HCT116 (cell line): ENCODE results near the gene ASPG. TPM values are rescaled to one million over a fixed set of nuclear protein-coding genes. Genes with fewer than 3 reads are reported as not detected.

Experiments used
- ATAC-seq: fragments of 200-7000 bp; cut with Tn5 transposase; 2 replicates; pipeline ENCODE4 v1.9.1; 2020; ENCODE audit warnings: mild to moderate bottlenecking, moderate library complexity
- BruUV-seq: library from RNA; stranded (reverse); fragments of 400-500 nt; replicated peaks from 2 replicates; lab custom pipeline; 2021; lab: Mats Ljungman, UMichigan
- CTCF ChIA-PET: fragments of 300-600 bp; sonication (Branson Sonifier 250); formaldehyde crosslinking; loops from one replicate; lab custom pipeline; 2021; ENCODE audit warnings: antibody characterized with exemption; lab: Charles Lee
- POLR2A ChIA-PET: fragments of 300-600, 350-600 bp; sonication (Branson Sonifier 250); formaldehyde crosslinking; loops from one replicate; lab custom pipeline; 2021; ENCODE audit warnings: antibody characterized with exemption; lab: Charles Lee
- RAD21 ChIA-PET, 2 experiments: fragments of 300-600 bp; sonication (Branson Sonifier 250); formaldehyde crosslinking; loops; one replicate each; lab custom pipeline; 2023; ENCODE audit warnings: low total read pairs in 2 of 2; ENCODE audit not compliant: uncharacterized antibody in 2 of 2, unreplicated experiment in 2 of 2, low non-redundant PET in 1 of 2; lab: Charles Lee
- DNase-seq: peaks from one replicate; pipeline ENCODE4 v3.0.0-alpha.2; 2010; ENCODE audit warnings: low read depth, low spot score
- H2AFZ ChIP-seq: fragments of 200-600 bp; shearing (Covaris generic), sonication (generic); 2 replicates; pipeline ENCODE4 v1.6.1; 2017; ENCODE audit warnings: low read depth, mixed run types, mixed read lengths, antibody characterized with exemption, low read length; ENCODE audit not compliant: poor library complexity, severe bottlenecking
- H3K27ac ChIP-seq: 2 replicates; pipeline ENCODE4 v1.5.1; 2012; ENCODE audit warnings: low read depth, low read length
- H3K27me3 ChIP-seq: fragments of 200-600 bp; sonication (generic); 2 replicates; pipeline ENCODE4 v1.6.1; 2016; ENCODE audit warnings: mixed run types, low read length, mixed read lengths; ENCODE audit not compliant: insufficient read depth
- H3K36me3 ChIP-seq, 2 experiments: fragments of 200-500 bp in 1 of 2; fragments of 200-600 bp in 1 of 2; sonication (Bioruptor generic) in 1 of 2; sonication (generic) in 1 of 2; 2 replicates each; pipeline versions ENCODE4 v1.5.1 to v1.6.1; 2014 to 2016; ENCODE audit warnings: low read length in 2 of 2, inconsistent platforms in 1 of 2, mixed read lengths in 1 of 2, mixed run types in 1 of 2; ENCODE audit not compliant: insufficient read depth in 2 of 2, control insufficient read depth in 1 of 2
- H3K4me1 ChIP-seq, 2 experiments: fragments of 200-600 bp in 1 of 2; sonication (generic) in 1 of 2; 2 replicates each; pipeline versions ENCODE4 v1.5.1 to v1.6.1; 2012 to 2017; ENCODE audit warnings: low read length in 2 of 2, inconsistent platforms in 1 of 2, mild to moderate bottlenecking in 1 of 2, mixed read lengths in 1 of 2, mixed run types in 1 of 2, moderate library complexity in 1 of 2; ENCODE audit not compliant: insufficient read depth in 2 of 2, control insufficient read depth in 1 of 2
- H3K4me2 ChIP-seq: fragments of 200-600 bp; sonication (generic); 2 replicates; pipeline ENCODE4 v1.6.1; 2017; ENCODE audit warnings: mixed run types, low read length, mixed read lengths
- H3K4me3 ChIP-seq, 2 experiments: fragments of 200-600 bp in 1 of 2; sonication (generic) in 1 of 2; replicated peaks in 1 of 2; 2 replicates each; pipeline ENCODE4 v1.5.1; 2011 to 2016; ENCODE audit warnings: low read length in 2 of 2, control low read depth in 1 of 2, low read depth in 1 of 2, mild to moderate bottlenecking in 1 of 2, mixed read lengths in 1 of 2, mixed run types in 1 of 2
- H3K79me2 ChIP-seq: fragments of 200-600 bp; sonication (generic); 2 replicates; pipeline ENCODE4 v1.6.1; 2017; ENCODE audit warnings: mild to moderate bottlenecking, mixed run types, low read length, moderate library complexity, mixed read lengths; ENCODE audit not compliant: insufficient read depth
- H3K9ac ChIP-seq: fragments of 200-600 bp; sonication (generic); 2 replicates; pipeline ENCODE4 v1.6.1; 2016; ENCODE audit warnings: low read length, mixed read lengths
- H3K9me2 ChIP-seq: fragments of 200-600 bp; sonication (generic), shearing (Covaris generic); 2 replicates; pipeline ENCODE4 v1.6.1; 2017; ENCODE audit warnings: mixed run types, mild to moderate bottlenecking, moderate library complexity; ENCODE audit not compliant: insufficient read depth
- H3K9me3 ChIP-seq, 2 experiments: fragments of 200-500 bp in 1 of 2; fragments of 200-600 bp in 1 of 2; sonication (Bioruptor generic) in 1 of 2; sonication (generic) in 1 of 2; 2 replicates each; pipeline ENCODE4 v1.6.1; 2014 to 2017; ENCODE audit warnings: low read length in 2 of 2, mixed read lengths in 2 of 2, inconsistent platforms in 1 of 2, low read depth in 1 of 2, mild to moderate bottlenecking in 1 of 2, mixed run types in 1 of 2, moderate library complexity in 1 of 2; ENCODE audit not compliant: control insufficient read depth in 1 of 2, insufficient read depth in 1 of 2
- H4K20me1 ChIP-seq: fragments of 200-600 bp; sonication (generic), shearing (Covaris generic); 2 replicates; pipeline ENCODE4 v1.6.1; 2017; ENCODE audit warnings: mixed run types, mild to moderate bottlenecking, moderate library complexity; ENCODE audit not compliant: insufficient read depth
- CBX3 ChIP-seq: IDR thresholded peaks from 2 replicates; pipeline ENCODE4 v1.6.1; 2012; ENCODE audit warnings: low read depth
- CTCF ChIP-seq, 3 experiments: fragments of 200-600 bp in 1 of 3; sonication (generic) in 1 of 3; IDR thresholded peaks in 2 of 3; conservative IDR thresholded peaks in 1 of 3; 2 replicates each; pipeline ENCODE4 v1.5.1; 2012 to 2017; ENCODE audit warnings: low read depth in 2 of 3, low read length in 2 of 3, antibody characterized with exemption in 1 of 3, borderline replicate concordance in 1 of 3, control low read depth in 1 of 3, mild to moderate bottlenecking in 1 of 3, mixed read lengths in 1 of 3, mixed run types in 1 of 3, moderate library complexity in 1 of 3; ENCODE audit not compliant: insufficient read depth in 1 of 3
- ELF1 ChIP-seq: IDR thresholded peaks from 2 replicates; pipeline ENCODE4 v1.6.1; 2012; ENCODE audit warnings: low read depth, borderline replicate concordance
- EZH2 ChIP-seq: fragments of 200-600 bp; sonication (generic); IDR thresholded peaks from 2 replicates; pipeline ENCODE4 v1.6.1; 2017; ENCODE audit warnings: antibody characterized with exemption, mixed run types
- EZH2phosphoT487 ChIP-seq: fragments of 200-600 bp; IDR thresholded peaks from 2 replicates; pipeline ENCODE4 v1.6.1; 2018; ENCODE audit warnings: antibody characterized with exemption, borderline replicate concordance
- FOSL1 ChIP-seq: IDR thresholded peaks from 2 replicates; pipeline ENCODE4 v1.6.1; 2012; ENCODE audit warnings: low read depth
- JUND ChIP-seq: IDR thresholded peaks from 2 replicates; pipeline ENCODE4 v1.6.1; 2012
- RAD21 ChIP-seq: IDR thresholded peaks from 2 replicates; pipeline ENCODE4 v1.6.1; 2012; ENCODE audit warnings: low read depth, mild to moderate bottlenecking
- SIN3A ChIP-seq: IDR thresholded peaks from 2 replicates; pipeline ENCODE4 v1.6.1; 2012; ENCODE audit warnings: low read depth
- SRF ChIP-seq: IDR thresholded peaks from 2 replicates; pipeline ENCODE4 v1.6.1; 2012; ENCODE audit warnings: low read depth
- YY1 ChIP-seq: IDR thresholded peaks from 2 replicates; pipeline ENCODE4 v1.6.1; 2011; ENCODE audit warnings: low read length, low read depth, moderate library complexity, mild to moderate bottlenecking; ENCODE audit not compliant: insufficient replicate concordance; ENCODE audit errors: extremely low read depth
- ZNF274 ChIP-seq: fragments of 200-500 bp; sonication (Bioruptor generic); IDR thresholded peaks from 2 replicates; pipeline ENCODE4 v1.6.1; 2014; ENCODE audit warnings: mild to moderate bottlenecking, low read depth, low read length, inconsistent platforms
- intact Hi-C: fragments of 100-400 bp; cut with micrococcal nuclease; formaldehyde crosslinking; loops from 2 replicates; pipeline ENCODE4 v1.10.0; 2022
- total RNA-seq: library from RNA; stranded (reverse); gene quantifications from one replicate; pipeline ENCODE4 v1.2.1, GENCODE V29; 2021; ENCODE audit not compliant: unreplicated experiment
- TF ChIP-seq, protein P1 (sequence below): IDR thresholded peaks from 2 replicates; pipeline ENCODE4 v1.6.1; 2012
- TF ChIP-seq, protein P2 (sequence below): IDR thresholded peaks from 2 replicates; pipeline ENCODE4 v1.6.1; 2011; ENCODE audit warnings: mild to moderate bottlenecking, low read length, moderate library complexity; ENCODE audit not compliant: insufficient replicate concordance; ENCODE audit errors: extremely low read depth

The ASPG gene
- total RNA-seq, 1 experiment from 2014 or later, result not detected

- Histone ChIP-seq H3K4me2 (peak overlapping the region; percentile 99), H3K9me2 (no peaks in the 10 kb centered on the region), H3K9ac (no peak overlapping the region), H3K79me2 (peaks cover 17% of the 10 kb centered on the region; the same call in 1 of the 2 replicates), H4K20me1 (no peaks in the 10 kb centered on the region), H3K9me3 (no peaks in the 10 kb centered on the region), H2AFZ (no peak overlapping the region), H3K27me3 (no peaks in the 10 kb centered on the region), H3K27ac (no peak overlapping the region), H3K4me3 (peak overlapping the region in 1 of 2 experiments; percentile 81; a peak in 2 of 4 replicates), H3K36me3 (no peaks in the 10 kb centered on the region), H3K4me1 (peaks cover 10 to 29% of the 10 kb centered on the region in 2 experiments; a peak in 3 of 4 replicates)
- ATAC-seq (no peak), DNase-seq (no peak)
- intact Hi-C loops, result no loop called here
- BruUV-seq, result TSS peak; percentile 48
- ChIA-PET CTCF (no interaction called here), RAD21 (no interaction called here), POLR2A (no interaction called here)
- TF ChIP-seq ELF1 (no peak), EZH2 (no peak), EZH2phosphoT487 (no peak)
- TF ChIP-seq, protein P1, sequence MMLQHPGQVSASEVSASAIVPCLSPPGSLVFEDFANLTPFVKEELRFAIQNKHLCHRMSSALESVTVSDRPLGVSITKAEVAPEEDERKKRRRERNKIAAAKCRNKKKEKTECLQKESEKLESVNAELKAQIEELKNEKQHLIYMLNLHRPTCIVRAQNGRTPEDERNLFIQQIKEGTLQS, result no peak
Observed at GRCh38 chr14:104140213-104140462, 54.6 kb downstream of the ASPG start.

DNA sequence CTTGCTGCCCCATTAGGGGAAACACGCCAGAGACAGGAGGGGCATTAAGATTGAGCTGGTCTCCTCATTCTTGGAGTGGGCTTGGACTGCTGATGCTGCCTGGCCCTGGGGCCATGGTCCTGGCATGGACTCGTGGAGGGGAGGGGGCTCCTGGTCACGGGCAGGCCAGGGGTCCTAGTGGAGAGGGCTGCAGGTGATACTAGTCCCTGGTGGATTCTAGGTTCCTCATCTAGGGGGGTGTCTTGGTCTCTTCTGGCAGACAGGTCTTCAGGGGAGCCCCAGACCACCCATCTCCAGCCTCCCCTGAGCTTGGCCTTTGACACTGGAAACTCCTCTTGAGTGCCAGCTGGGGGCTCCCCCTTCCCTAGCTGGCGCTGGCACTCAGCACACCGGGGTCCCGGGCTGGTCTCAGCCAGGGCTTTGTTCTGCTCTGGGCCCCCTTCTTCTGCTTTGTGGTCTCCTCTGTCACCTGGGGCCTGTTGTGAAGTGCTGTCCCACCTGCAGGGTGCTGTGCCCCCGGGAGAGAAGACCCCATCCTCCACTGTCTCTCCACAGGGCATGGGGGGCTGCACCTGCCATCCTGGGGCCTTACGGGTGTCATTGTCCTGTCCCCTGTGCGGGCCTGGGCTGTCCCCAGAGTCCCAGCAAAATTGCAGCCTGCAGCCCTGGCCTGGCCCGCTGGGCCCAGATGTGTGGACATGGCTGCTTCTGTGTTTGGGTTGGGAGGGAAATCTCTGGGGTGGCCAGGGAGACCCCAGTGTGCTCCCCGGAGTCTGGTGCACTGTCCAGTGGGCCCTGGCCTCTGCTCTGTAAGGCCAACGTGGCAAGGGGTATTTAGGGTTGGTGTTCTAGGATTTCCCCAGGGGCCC is 55.2 kb downstream of the ASPG start:
- Histone ChIP-seq H3K4me1 (peaks cover 10 to 29% of the 10 kb centered on the region in 2 experiments; a peak in 3 of 4 replicates), H3K9me3 (no peaks in the 10 kb centered on the region), H4K20me1 (no peaks in the 10 kb centered on the region), H3K9ac (no peak overlapping the region), H2AFZ (no peak overlapping the region), H3K27ac (no peak overlapping the region), H3K36me3 (no peaks in the 10 kb centered on the region), H3K9me2 (no peaks in the 10 kb centered on the region), H3K27me3 (no peaks in the 10 kb centered on the region), H3K79me2 (peaks cover 17% of the 10 kb centered on the region; the same call in 1 of the 2 replicates), H3K4me3 (no peak overlapping the region), H3K4me2 (peak overlapping the region; percentile 99)
- intact Hi-C loops, result no loop called here
- CTCF ChIA-PET, result no interaction called here
- POLR2A ChIA-PET, result no interaction called here
- no peak for ATAC-seq
- BruUV-seq, result no TSS peak
- RAD21 ChIA-PET, result no interaction called here
- no peak for DNase-seq
- TF ChIP-seq RAD21 (no peak), SRF (no peak), CBX3 (no peak), SIN3A (no peak), ZNF274 (no peak), EZH2 (no peak), CTCF (IDR thresholded peaks at IDR 0.05 in 2 of 3, conservative IDR thresholded peaks at IDR 0.05 in 1 of 3; ENCODE audit: borderline replicate concordance in 1 of 3, insufficient read depth in 1 of 3, low read depth in 2 of 3, low read length in 2 of 3) (no peak), YY1 (no peak), EZH2phosphoT487 (no peak), JUND (no peak), FOSL1 (no peak)
- TF ChIP-seq, protein P1, result no peak
- TF ChIP-seq, protein P2, sequence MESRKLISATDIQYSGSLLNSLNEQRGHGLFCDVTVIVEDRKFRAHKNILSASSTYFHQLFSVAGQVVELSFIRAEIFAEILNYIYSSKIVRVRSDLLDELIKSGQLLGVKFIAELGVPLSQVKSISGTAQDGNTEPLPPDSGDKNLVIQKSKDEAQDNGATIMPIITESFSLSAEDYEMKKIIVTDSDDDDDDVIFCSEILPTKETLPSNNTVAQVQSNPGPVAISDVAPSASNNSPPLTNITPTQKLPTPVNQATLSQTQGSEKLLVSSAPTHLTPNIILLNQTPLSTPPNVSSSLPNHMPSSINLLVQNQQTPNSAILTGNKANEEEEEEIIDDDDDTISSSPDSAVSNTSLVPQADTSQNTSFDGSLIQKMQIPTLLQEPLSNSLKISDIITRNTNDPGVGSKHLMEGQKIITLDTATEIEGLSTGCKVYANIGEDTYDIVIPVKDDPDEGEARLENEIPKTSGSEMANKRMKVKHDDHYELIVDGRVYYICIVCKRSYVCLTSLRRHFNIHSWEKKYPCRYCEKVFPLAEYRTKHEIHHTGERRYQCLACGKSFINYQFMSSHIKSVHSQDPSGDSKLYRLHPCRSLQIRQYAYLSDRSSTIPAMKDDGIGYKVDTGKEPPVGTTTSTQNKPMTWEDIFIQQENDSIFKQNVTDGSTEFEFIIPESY, result no peak
